Inflammatory macrophage treated with lipopolysaccharide for 1 hour (primary cell): ENCODE measurements around the gene MGA.

Experiments used
- DNase-seq, 2 donors: peaks; one replicate each; pipeline ENCODE4 v3.0.0-alpha.2; 2020 to 2022

Gene MGA

GRCh38 chr15:41659190-41659589 lies 1.0 kb upstream of the MGA start:
- no peak for DNase-seq

GRCh38 chr15:41659855-41660234 lies 360 bp upstream of the MGA start:
- no peak for DNase-seq

GRCh38 chr15:41661078-41661517 lies 893 bp downstream of the MGA start:
- no peak for DNase-seq

GRCh38 chr15:41661518-41662225 lies 1.5 kb downstream of the MGA start:
- DNase-seq, result peak; percentile 78 to 84

GRCh38 chr15:41666353-41666920 lies 6.2 kb downstream of the MGA start:
- DNase-seq, result no peak

- DNase-seq, result no peak
These were observed 9.5 kb downstream of the MGA start for GRCh38 chr15:41669701-41670100.

GRCh38 chr15:41671656-41672648 lies 11.7 kb downstream of the MGA start:
- peak; percentile 35 to 39 for DNase-seq

GRCh38 chr15:41675337-41675736 lies 15.1 kb downstream of the MGA start:
- no peak for DNase-seq

GRCh38 chr15:41678742-41679141 lies 18.5 kb downstream of the MGA start:
- DNase-seq, result no peak

GRCh38 chr15:41683955-41684354 lies 23.8 kb downstream of the MGA start:
- no peak for DNase-seq

GRCh38 chr15:41688671-41689070 lies 28.5 kb downstream of the MGA start:
- DNase-seq, result no peak

GRCh38 chr15:41689083-41689482 lies 28.9 kb downstream of the MGA start:
- DNase-seq, result no peak

GRCh38 chr15:41689834-41690233 lies 29.6 kb downstream of the MGA start:
- DNase-seq, result peak; percentile 60 to 72

GRCh38 chr15:41690636-41691035 lies 30.4 kb downstream of the MGA start:
- DNase-seq, result no peak

- DNase-seq, result peak in 1 of 2 donors; percentile 8
These were observed 31.3 kb downstream of the MGA start for GRCh38 chr15:41691471-41691870.

GRCh38 chr15:41692049-41692448 lies 31.8 kb downstream of the MGA start:
- no peak for DNase-seq

GRCh38 chr15:41693757-41694156 lies 33.6 kb downstream of the MGA start:
- no peak for DNase-seq

- DNase-seq, result peak; percentile 65 to 75
These were observed 35.7 kb downstream of the MGA start for GRCh38 chr15:41695750-41696436.

GRCh38 chr15:41698779-41699178 lies 38.6 kb downstream of the MGA start:
- DNase-seq, result no peak

GRCh38 chr15:41703120-41703519 lies 42.9 kb downstream of the MGA start:
- no peak for DNase-seq

GRCh38 chr15:41713047-41713446 lies 52.8 kb downstream of the MGA start:
- no peak for DNase-seq

- DNase-seq, result no peak
These were observed 54.1 kb downstream of the MGA start for GRCh38 chr15:41714291-41714690.

- no peak for DNase-seq
These were observed 56.7 kb downstream of the MGA start for GRCh38 chr15:41716864-41717263.
